ENCODE results near the gene SUGCT. TPM values are rescaled to one million over a fixed set of nuclear protein-coding genes. Genes with fewer than 3 reads are reported as not detected.

Gene SUGCT
- total and polyA plus RNA-seq, 5 donors from 2014 or later, result 0.52 to 3.1 (median 1.5) TPM; not detected in 1

DNA sequence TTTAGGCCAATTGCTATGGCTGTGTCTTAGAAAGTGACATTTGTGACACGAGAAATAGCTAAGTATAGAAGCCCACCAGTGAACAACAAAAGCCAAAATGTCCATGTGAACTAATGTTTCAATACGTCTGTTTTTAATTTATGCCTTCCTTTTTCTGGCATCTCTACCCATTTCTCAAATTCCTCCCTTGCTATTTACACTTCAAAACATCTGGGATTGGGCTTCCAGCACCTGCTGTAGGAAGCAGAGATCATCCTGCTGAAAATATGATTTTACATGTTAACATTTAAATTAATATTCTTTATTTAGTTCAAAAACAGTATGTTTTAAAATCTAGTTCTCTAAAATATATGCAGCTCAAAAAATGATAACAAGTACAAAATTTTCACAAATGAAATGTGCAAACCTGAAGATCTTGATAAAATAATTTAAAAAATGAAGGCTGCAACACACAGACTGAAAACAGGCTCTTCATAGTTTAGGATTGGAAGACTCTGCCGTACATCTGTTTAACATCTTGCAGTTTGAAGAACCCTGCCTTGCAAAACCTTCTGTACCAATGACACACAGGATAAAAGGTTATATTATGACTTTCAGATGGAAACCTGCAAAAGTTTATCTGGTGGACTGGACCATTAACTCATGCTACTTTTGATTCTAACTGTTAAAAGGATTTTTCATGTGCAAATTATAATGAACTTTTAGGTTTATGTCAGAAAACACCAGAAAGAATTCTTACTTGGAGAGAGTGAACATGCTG lies 408.4 kb downstream of the SUGCT start:
- H3K27me3 Mint-ChIP-seq, result peaks cover 4% of the 10 kb centered on the region
- ATAC-seq (ENCODE audit: low read depth in 2 of 2), result no peak
- no peaks in the 10 kb centered on the region for H3K36me3 Mint-ChIP-seq
- DNase-seq, result no peak
- Histone ChIP-seq H3K4me3 (ENCODE audit: low read depth, low read length) (no peak overlapping the region), H3K9me3 (ENCODE audit: control insufficient read depth in 2 of 2, low read length in 2 of 2) (no peaks in the 10 kb centered on the region), H3K27ac (ENCODE audit: insufficient read depth, low read length, poor library complexity, severe bottlenecking) (no peak overlapping the region), H3K4me1 (ENCODE audit: control insufficient read depth, insufficient read depth, low read length, poor library complexity, severe bottlenecking) (no peaks in the 10 kb centered on the region), H3K36me3 (ENCODE audit: control insufficient read depth, insufficient read depth, low read length) (no peaks in the 10 kb centered on the region), H3K27me3 (ENCODE audit: control insufficient read depth, insufficient read depth, low read length) (no peaks in the 10 kb centered on the region)
- peaks cover 0 to 2% (median 0%) of the 10 kb centered on the region in 7 donors for H3K9me3 Mint-ChIP-seq
- no peak overlapping the region for H3K4me3 Mint-ChIP-seq
- no peaks in the 10 kb centered on the region for H3K4me1 Mint-ChIP-seq
- no peak overlapping the region for H3K27ac Mint-ChIP-seq

DNA sequence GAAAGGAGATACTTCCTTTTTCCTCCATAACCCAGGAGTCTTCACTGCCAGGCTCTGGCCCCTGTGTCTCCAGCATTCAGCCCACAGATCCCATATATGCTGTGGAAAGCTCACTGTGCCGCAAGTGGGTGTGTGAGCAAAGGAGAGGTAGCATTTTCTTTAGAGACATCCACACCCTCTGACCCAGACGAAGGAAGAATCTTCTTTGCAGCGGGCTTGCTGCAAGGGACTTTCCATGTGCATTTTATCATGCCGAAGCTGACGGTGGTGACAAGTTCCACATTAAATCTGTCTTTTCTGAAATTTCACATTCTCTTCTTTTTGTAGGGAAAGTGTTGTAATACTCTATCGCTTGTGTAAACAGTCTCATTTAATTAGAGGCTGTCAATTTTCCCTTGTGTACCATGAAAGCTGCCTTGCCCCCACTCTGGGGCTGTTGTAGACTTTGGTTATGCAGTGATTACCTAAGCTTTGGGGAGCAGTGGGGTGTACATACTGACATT lies 409.5 kb downstream of the SUGCT start:
- Mint-ChIP-seq H3K27me3 (peaks cover 4% of the 10 kb centered on the region), H3K36me3 (no peaks in the 10 kb centered on the region), H3K4me1 (no peaks in the 10 kb centered on the region), H3K9me3 (peaks cover 0 to 4% (median 0%) of the 10 kb centered on the region in 7 donors), H3K4me3 (no peak overlapping the region), H3K27ac (no peak overlapping the region)
- no peak for ATAC-seq (ENCODE audit: low read depth in 2 of 2)
- no peaks in the 10 kb centered on the region for H3K4me1 ChIP-seq (ENCODE audit: control insufficient read depth, insufficient read depth, low read length, poor library complexity, severe bottlenecking)
- H3K9me3 ChIP-seq (ENCODE audit: control insufficient read depth in 2 of 2, low read length in 2 of 2), result no peaks in the 10 kb centered on the region
- H3K27me3 ChIP-seq (ENCODE audit: control insufficient read depth, insufficient read depth, low read length), result no peaks in the 10 kb centered on the region
- H3K4me3 ChIP-seq (ENCODE audit: low read depth, low read length), result no peak overlapping the region
- no peaks in the 10 kb centered on the region for H3K36me3 ChIP-seq (ENCODE audit: control insufficient read depth, insufficient read depth, low read length)
- DNase-seq, result no peak
- H3K27ac ChIP-seq (ENCODE audit: insufficient read depth, low read length, poor library complexity, severe bottlenecking), result no peak overlapping the region

DNA sequence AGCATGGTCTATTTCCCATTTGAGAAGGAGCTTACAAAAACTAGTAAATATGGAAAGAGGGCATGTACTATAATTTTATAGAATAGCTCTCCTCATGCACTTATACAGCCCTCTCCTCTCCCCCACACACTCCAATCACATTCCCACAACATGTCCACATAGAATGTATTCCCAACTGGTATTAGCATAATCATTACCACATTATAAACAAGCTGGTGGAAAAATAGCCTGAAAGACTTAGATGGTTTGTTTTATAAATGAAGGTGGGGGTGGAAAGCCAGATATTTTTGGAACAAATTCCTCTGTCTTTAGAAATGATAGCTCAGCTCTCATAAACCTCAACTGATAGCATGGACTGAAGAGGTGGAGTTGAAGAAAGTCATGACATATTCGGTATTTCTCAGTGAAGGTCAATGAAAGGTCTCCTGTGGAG lies 410.1 kb downstream of the SUGCT start:
- H3K9me3 Mint-ChIP-seq, result peaks cover 0 to 4% (median 0%) of the 10 kb centered on the region in 7 donors
- H3K4me1 Mint-ChIP-seq, result no peaks in the 10 kb centered on the region
- H3K4me1 ChIP-seq (ENCODE audit: control insufficient read depth, insufficient read depth, low read length, poor library complexity, severe bottlenecking), result no peaks in the 10 kb centered on the region
- H3K27me3 Mint-ChIP-seq, result peaks cover 4% of the 10 kb centered on the region
- H3K27ac ChIP-seq (ENCODE audit: insufficient read depth, low read length, poor library complexity, severe bottlenecking), result no peak overlapping the region
- ATAC-seq (ENCODE audit: low read depth in 2 of 2) (no peak), DNase-seq (no peak)
- no peaks in the 10 kb centered on the region for H3K9me3 ChIP-seq (ENCODE audit: control insufficient read depth in 2 of 2, low read length in 2 of 2)
- no peaks in the 10 kb centered on the region for H3K36me3 ChIP-seq (ENCODE audit: control insufficient read depth, insufficient read depth, low read length)
- no peak overlapping the region for H3K27ac Mint-ChIP-seq
- no peak overlapping the region for H3K4me3 ChIP-seq (ENCODE audit: low read depth, low read length)
- H3K27me3 ChIP-seq (ENCODE audit: control insufficient read depth, insufficient read depth, low read length), result no peaks in the 10 kb centered on the region
- no peaks in the 10 kb centered on the region for H3K36me3 Mint-ChIP-seq
- H3K4me3 Mint-ChIP-seq, result no peak overlapping the region

DNA sequence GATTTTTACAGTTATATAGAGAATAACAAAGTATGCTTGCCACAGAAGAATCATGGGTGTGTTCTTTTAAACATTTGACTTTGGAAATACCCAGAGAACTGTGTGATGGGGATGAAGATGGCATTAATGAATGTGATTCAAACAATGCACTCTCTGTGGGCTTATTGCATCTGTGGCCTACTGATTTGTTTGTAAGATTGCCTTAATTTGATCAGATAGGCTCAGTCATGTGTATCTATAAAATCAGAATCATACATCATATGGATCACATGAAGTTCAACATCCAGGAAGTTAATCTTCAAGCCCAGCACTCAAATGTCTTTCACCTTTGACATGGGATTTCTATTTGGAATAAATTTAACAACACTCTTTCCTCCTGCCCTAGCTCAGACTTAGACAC lies 410.9 kb downstream of the SUGCT start:
- DNase-seq (no peak), ATAC-seq (ENCODE audit: low read depth in 2 of 2) (no peak)
- H3K27me3 ChIP-seq (ENCODE audit: control insufficient read depth, insufficient read depth, low read length), result no peaks in the 10 kb centered on the region
- H3K9me3 ChIP-seq (ENCODE audit: control insufficient read depth in 2 of 2, low read length in 2 of 2), result no peaks in the 10 kb centered on the region
- Mint-ChIP-seq H3K4me1 (no peaks in the 10 kb centered on the region), H3K27me3 (peaks cover 2% of the 10 kb centered on the region), H3K4me3 (no peak overlapping the region), H3K9me3 (peaks cover 0 to 4% (median 0%) of the 10 kb centered on the region in 7 donors), H3K36me3 (no peaks in the 10 kb centered on the region), H3K27ac (no peak overlapping the region)
- no peak overlapping the region for H3K27ac ChIP-seq (ENCODE audit: insufficient read depth, low read length, poor library complexity, severe bottlenecking)
- H3K4me3 ChIP-seq (ENCODE audit: low read depth, low read length), result no peak overlapping the region
- no peaks in the 10 kb centered on the region for H3K36me3 ChIP-seq (ENCODE audit: control insufficient read depth, insufficient read depth, low read length)
- no peaks in the 10 kb centered on the region for H3K4me1 ChIP-seq (ENCODE audit: control insufficient read depth, insufficient read depth, low read length, poor library complexity, severe bottlenecking)

DNA sequence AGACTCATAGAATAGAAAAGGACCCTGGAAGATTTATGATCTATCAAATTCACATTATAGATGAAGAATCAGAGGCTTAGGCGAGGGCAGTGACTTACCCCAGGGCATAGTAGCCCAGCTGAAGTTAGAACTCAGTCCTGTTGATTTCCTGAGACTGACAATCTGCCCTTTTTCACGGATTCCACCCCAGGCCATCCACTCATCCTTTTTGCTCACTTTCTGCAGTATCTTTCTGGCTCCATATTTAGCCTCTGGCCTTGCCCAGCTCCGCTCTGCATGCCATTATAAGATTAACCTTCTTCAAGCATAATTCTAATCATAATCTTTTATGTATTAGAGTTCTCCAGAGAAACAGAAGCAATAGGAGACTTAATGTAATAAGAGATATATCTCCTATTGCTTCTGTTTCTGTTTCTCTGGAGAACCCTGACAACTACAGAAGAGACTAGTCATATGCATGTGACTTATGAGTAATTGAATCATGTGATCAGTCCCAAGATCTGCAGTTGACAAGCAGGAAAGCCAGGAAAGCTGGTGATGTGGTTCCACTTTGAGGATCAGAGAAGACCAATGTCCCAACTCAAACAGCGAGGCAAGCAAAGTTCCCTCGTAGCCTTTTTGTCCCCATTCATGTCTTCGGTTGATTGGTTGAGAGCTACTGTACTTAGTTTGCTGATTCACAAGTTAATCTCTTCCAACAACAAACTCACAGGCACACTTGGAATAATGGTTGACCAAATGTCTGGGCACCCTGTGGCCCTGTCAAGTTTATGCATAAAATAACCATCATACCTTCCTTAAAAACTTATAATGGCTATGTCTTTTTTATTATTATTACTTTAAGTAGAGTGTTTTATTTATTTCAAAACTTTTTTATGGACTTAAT lies 412.1 kb downstream of the SUGCT start:
- Mint-ChIP-seq H3K27ac (no peak overlapping the region), H3K4me3 (no peak overlapping the region), H3K9me3 (peaks cover 0 to 4% (median 0%) of the 10 kb centered on the region in 7 donors), H3K36me3 (no peaks in the 10 kb centered on the region), H3K4me1 (no peaks in the 10 kb centered on the region), H3K27me3 (no peaks in the 10 kb centered on the region)
- Histone ChIP-seq H3K4me3 (ENCODE audit: low read depth, low read length) (no peak overlapping the region), H3K36me3 (ENCODE audit: control insufficient read depth, insufficient read depth, low read length) (no peaks in the 10 kb centered on the region), H3K27me3 (ENCODE audit: control insufficient read depth, insufficient read depth, low read length) (no peaks in the 10 kb centered on the region), H3K4me1 (ENCODE audit: control insufficient read depth, insufficient read depth, low read length, poor library complexity, severe bottlenecking) (no peaks in the 10 kb centered on the region), H3K9me3 (ENCODE audit: control insufficient read depth in 2 of 2, low read length in 2 of 2) (no peaks in the 10 kb centered on the region), H3K27ac (ENCODE audit: insufficient read depth, low read length, poor library complexity, severe bottlenecking) (no peak overlapping the region)
- no peak for DNase-seq
- no peak for ATAC-seq (ENCODE audit: low read depth in 2 of 2)

DNA sequence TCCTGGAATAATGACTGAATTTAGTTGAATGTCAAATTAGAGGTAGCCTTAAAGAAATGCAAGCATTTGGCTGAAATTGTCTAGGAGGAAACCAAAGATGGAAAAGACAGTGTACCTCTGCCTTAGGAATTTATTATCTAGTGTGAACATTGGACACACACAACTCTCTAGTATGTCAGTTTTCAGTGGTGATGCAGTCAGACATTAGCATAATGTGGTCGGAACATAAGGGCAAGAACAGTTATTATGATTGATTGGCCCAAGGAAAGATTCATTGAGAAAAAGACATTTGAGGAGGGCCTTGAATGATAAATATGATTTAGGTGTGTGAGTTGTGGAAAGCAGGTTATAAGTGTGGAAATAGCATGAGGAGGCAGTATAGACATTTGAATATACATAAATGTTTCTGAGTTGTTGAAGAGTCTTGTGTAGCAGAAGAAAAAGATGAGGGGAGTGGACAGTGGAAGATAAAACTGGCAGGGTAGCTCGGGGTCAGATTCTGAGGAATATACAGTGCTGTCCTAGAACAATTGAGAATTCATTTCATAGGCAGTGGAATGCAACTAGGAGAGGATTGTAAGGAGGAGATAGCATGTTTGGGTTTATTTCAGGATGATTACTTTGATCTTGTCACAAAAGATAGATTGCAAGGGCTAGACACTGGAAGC lies 414.7 kb downstream of the SUGCT start:
- H3K4me3 ChIP-seq (ENCODE audit: low read depth, low read length), result no peak overlapping the region
- ATAC-seq (ENCODE audit: low read depth in 2 of 2) (no peak), DNase-seq (no peak)
- peaks cover 0 to 4% (median 0%) of the 10 kb centered on the region in 7 donors for H3K9me3 Mint-ChIP-seq
- no peaks in the 10 kb centered on the region for H3K4me1 Mint-ChIP-seq
- H3K27me3 Mint-ChIP-seq, result no peaks in the 10 kb centered on the region
- no peak overlapping the region for H3K27ac Mint-ChIP-seq
- no peaks in the 10 kb centered on the region for H3K36me3 Mint-ChIP-seq
- no peak overlapping the region for H3K27ac ChIP-seq (ENCODE audit: insufficient read depth, low read length, poor library complexity, severe bottlenecking)
- no peaks in the 10 kb centered on the region for H3K4me1 ChIP-seq (ENCODE audit: control insufficient read depth, insufficient read depth, low read length, poor library complexity, severe bottlenecking)
- H3K27me3 ChIP-seq (ENCODE audit: control insufficient read depth, insufficient read depth, low read length), result no peaks in the 10 kb centered on the region
- no peaks in the 10 kb centered on the region for H3K9me3 ChIP-seq (ENCODE audit: control insufficient read depth in 2 of 2, low read length in 2 of 2)
- H3K4me3 Mint-ChIP-seq, result no peak overlapping the region
- H3K36me3 ChIP-seq (ENCODE audit: control insufficient read depth, insufficient read depth, low read length), result no peaks in the 10 kb centered on the region

DNA sequence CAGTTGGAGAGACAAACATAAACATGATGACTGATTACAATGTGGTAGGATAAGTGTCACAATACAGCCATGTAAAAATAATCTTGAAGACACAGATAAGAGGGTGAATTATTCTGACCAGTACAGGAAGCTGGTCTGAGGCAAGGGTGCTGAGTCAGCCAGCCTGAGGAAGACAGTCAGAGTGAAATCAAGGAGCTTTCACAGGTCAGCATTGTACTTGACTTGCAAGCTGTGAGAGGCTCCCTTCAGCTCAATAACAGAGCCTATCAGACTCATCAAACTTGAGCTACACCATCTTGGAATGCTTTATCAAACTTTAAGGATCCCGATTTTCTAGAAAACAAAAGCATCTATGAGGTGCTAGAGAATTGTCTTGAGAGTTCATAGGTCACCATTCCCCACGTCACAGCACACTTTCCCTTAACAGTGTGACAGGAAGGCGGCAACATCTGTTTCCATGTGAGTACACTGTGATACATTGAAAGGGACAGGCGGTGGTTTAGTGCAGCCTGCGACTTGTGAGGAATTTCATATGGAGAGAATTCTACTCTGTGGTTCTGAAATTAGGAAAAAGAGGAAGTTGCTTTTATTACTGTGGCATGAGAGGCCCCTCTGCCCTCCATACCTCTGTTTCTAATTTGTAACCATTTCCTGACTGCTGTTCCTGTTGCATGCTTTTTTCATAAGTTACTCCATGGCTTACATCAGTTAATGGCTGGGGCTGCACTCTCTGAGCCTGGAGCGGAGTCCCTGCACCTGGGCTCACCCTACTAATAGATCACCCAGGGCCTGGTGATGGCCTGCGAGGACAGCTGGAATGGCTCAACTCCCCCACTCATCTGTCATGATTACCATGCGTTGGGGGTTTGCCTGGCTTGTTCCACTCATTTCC lies 417.1 kb downstream of the SUGCT start:
- H3K27ac Mint-ChIP-seq, result no peak overlapping the region
- H3K4me3 Mint-ChIP-seq, result no peak overlapping the region
- Histone ChIP-seq H3K27ac (ENCODE audit: insufficient read depth, low read length, poor library complexity, severe bottlenecking) (no peak overlapping the region), H3K27me3 (ENCODE audit: control insufficient read depth, insufficient read depth, low read length) (no peaks in the 10 kb centered on the region), H3K4me1 (ENCODE audit: control insufficient read depth, insufficient read depth, low read length, poor library complexity, severe bottlenecking) (no peaks in the 10 kb centered on the region), H3K36me3 (ENCODE audit: control insufficient read depth, insufficient read depth, low read length) (no peaks in the 10 kb centered on the region), H3K4me3 (ENCODE audit: low read depth, low read length) (no peak overlapping the region), H3K9me3 (ENCODE audit: control insufficient read depth in 2 of 2, low read length in 2 of 2) (no peaks in the 10 kb centered on the region)
- H3K9me3 Mint-ChIP-seq, result peaks cover 0 to 4% (median 0%) of the 10 kb centered on the region in 7 donors
- no peaks in the 10 kb centered on the region for H3K4me1 Mint-ChIP-seq
- ATAC-seq (ENCODE audit: low read depth in 2 of 2), result peak in 1 of 2 donors; percentile 43
- DNase-seq, result peak in 1 of 3 donors; percentile 1
- no peaks in the 10 kb centered on the region for H3K27me3 Mint-ChIP-seq
- H3K36me3 Mint-ChIP-seq, result no peaks in the 10 kb centered on the region

Measured in CD4-positive, CD25-positive, alpha-beta regulatory T cell (primary cell).